Liver (tissue), 9 donors: ENCODE data around the gene OR51F1. TPM values are rescaled to one million over a fixed set of nuclear protein-coding genes. Genes with fewer than 3 reads are reported as not detected.

Experiments used
- DNase-seq: peaks from one replicate; pipeline ENCODE4 v3.0.0-alpha.2; 2017; ENCODE audit warnings: low spot score
- H3K27ac ChIP-seq, 2 donors: one replicate each; pipeline ENCODE4 v1.7.0; 2013; ENCODE audit warnings: inconsistent platforms in 2 of 2, low read length in 2 of 2, control low read depth in 1 of 2, low read depth in 1 of 2, mild to moderate bottlenecking in 1 of 2
- H3K27me3 ChIP-seq, 4 donors: one replicate each; pipeline versions ENCODE4 v1.6.1 to v1.7.0; 2013; ENCODE audit warnings: low read length in 3 of 4, inconsistent platforms in 1 of 4, mild to moderate bottlenecking in 1 of 4, moderate library complexity in 1 of 4; ENCODE audit not compliant: control insufficient read depth in 4 of 4, insufficient read depth in 4 of 4
- H3K36me3 ChIP-seq, 4 donors: one replicate each; pipeline versions ENCODE4 v1.6.1 to v1.7.0; 2013; ENCODE audit warnings: low read length in 3 of 4, mild to moderate bottlenecking in 3 of 4, low read depth in 1 of 4, moderate library complexity in 1 of 4; ENCODE audit not compliant: control insufficient read depth in 4 of 4, insufficient read depth in 3 of 4
- H3K4me1 ChIP-seq, 4 donors: one replicate each; pipeline versions ENCODE4 v1.6.1 to v1.7.0; 2013; ENCODE audit warnings: low read length in 3 of 4, mild to moderate bottlenecking in 3 of 4, moderate library complexity in 1 of 4; ENCODE audit not compliant: control insufficient read depth in 4 of 4, insufficient read depth in 4 of 4
- H3K4me3 ChIP-seq, 3 donors: one replicate each; pipeline versions ENCODE4 v1.6.1 to v1.7.0; 2013; ENCODE audit warnings: low read length in 3 of 3, control low read depth in 1 of 3, low read depth in 1 of 3, mild to moderate bottlenecking in 1 of 3
- H3K9ac ChIP-seq, 2 donors: one replicate each; pipeline ENCODE4 v1.7.0; 2013; ENCODE audit warnings: low read length in 2 of 2, mild to moderate bottlenecking in 2 of 2, moderate library complexity in 2 of 2, control low read depth in 1 of 2, low read depth in 1 of 2
- H3K9me3 ChIP-seq, 4 donors: one replicate each; pipeline versions ENCODE4 v1.6.1 to v1.7.0; 2013; ENCODE audit warnings: low read length in 3 of 4; ENCODE audit not compliant: control insufficient read depth in 4 of 4
- EGR1 ChIP-seq, 2 donors: IDR thresholded peaks; 2 replicates each; pipeline ENCODE4 v1.6.1; 2016 to 2018; ENCODE audit warnings: antibody characterized with exemption in 2 of 2, low read depth in 2 of 2
- FOXA1 ChIP-seq: IDR thresholded peaks from 2 replicates; pipeline ENCODE4 v1.6.1; 2016; ENCODE audit warnings: antibody characterized with exemption
- FOXA2 ChIP-seq: IDR thresholded peaks from 2 replicates; pipeline ENCODE4 v1.6.1; 2016; ENCODE audit warnings: antibody characterized with exemption
- GABPA ChIP-seq, 2 donors: IDR thresholded peaks in 1 of 2; conservative IDR thresholded peaks in 1 of 2; 2 replicates each; pipeline ENCODE4 v1.6.1; 2016; ENCODE audit warnings: antibody characterized with exemption in 2 of 2, mild to moderate bottlenecking in 1 of 2, moderate library complexity in 1 of 2
- HNF4A ChIP-seq, 2 donors: conservative IDR thresholded peaks; 2 replicates each; pipeline ENCODE4 v1.6.1; 2016; ENCODE audit warnings: antibody characterized with exemption in 2 of 2, mild to moderate bottlenecking in 2 of 2
- HNF4G ChIP-seq: IDR thresholded peaks from 2 replicates; pipeline ENCODE4 v1.6.1; 2016; ENCODE audit warnings: antibody characterized with exemption
- JUND ChIP-seq, 2 donors: IDR thresholded peaks; 2 replicates each; pipeline ENCODE4 v1.6.1; 2016; ENCODE audit warnings: antibody characterized with exemption in 2 of 2
- NR2F2 ChIP-seq: IDR thresholded peaks from 2 replicates; pipeline ENCODE4 v1.6.1; 2016; ENCODE audit warnings: antibody characterized with exemption
- RAD21 ChIP-seq, 2 donors: IDR thresholded peaks; 2 replicates each; pipeline ENCODE4 v1.6.1; 2016; ENCODE audit warnings: antibody characterized with exemption in 2 of 2, mild to moderate bottlenecking in 2 of 2
- TAF1 ChIP-seq: conservative IDR thresholded peaks from 2 replicates; pipeline ENCODE4 v1.6.1; 2016; ENCODE audit warnings: antibody characterized with exemption, mild to moderate bottlenecking
- YY1 ChIP-seq: IDR thresholded peaks from 2 replicates; pipeline ENCODE4 v1.6.1; 2016; ENCODE audit warnings: antibody characterized with exemption, mild to moderate bottlenecking
- WGBS: extraction: QIAGEN DNeasy Blood & Tissue Kit; methylation state at CpG from one replicate; pipeline ENCODE4 v1.1.7; 2013; 5-methylcytosine and 5-hydroxymethylcytosine counted together
- polyA plus RNA-seq, 2 donors: library from polyadenylated mRNA; stranded (reverse) in 1 of 2; unstranded in 1 of 2; fragments of 200-250 nt in 1 of 2; fragments of >200 nt in 1 of 2; fragmentation: Nextera tagmentation in 1 of 2; extraction: Ambion mirVana in 1 of 2; gene quantifications; one replicate each; pipeline versions ENCODE4 v1.2.1 to v1.2.3, GENCODE V29; 2013 to 2015
- total RNA-seq, 2 donors: library from RNA; depleted of rRNA; stranded (reverse); fragments of >200 nt; gene quantifications; one replicate each; pipeline ENCODE4 v1.2.3, GENCODE V29; 2014
- TF ChIP-seq, protein P1 (sequence below): IDR thresholded peaks from 2 replicates; pipeline ENCODE4 v1.6.1; 2016; ENCODE audit warnings: antibody characterized with exemption
- TF ChIP-seq, protein P2 (sequence below): IDR thresholded peaks from 2 replicates; pipeline ENCODE4 v1.6.1; 2016; ENCODE audit warnings: antibody characterized with exemption
- TF ChIP-seq, protein P3 (sequence below): IDR thresholded peaks from 2 replicates; pipeline ENCODE4 v1.6.1; 2016; ENCODE audit warnings: antibody characterized with exemption, mild to moderate bottlenecking
- TF ChIP-seq, protein P4 (sequence below): IDR thresholded peaks from 2 replicates; pipeline ENCODE4 v1.6.1; 2016; ENCODE audit warnings: antibody characterized with exemption
- TF ChIP-seq, protein P5 (sequence below): fragments of 150-350 bp; IDR thresholded peaks from 2 replicates; pipeline ENCODE4 v1.5.1; 2017; ENCODE audit warnings: improper control_type of control experiment, low read depth, low read length; ENCODE audit not compliant: missing input control
- donor health status: healthy.
- donor health status: healthy.
- donor health status: healthy.
- donor health status: healthy.
- donor health status: healthy.

The OR51F1 gene
- total and polyA plus RNA-seq, 4 donors = not detected

DNA sequence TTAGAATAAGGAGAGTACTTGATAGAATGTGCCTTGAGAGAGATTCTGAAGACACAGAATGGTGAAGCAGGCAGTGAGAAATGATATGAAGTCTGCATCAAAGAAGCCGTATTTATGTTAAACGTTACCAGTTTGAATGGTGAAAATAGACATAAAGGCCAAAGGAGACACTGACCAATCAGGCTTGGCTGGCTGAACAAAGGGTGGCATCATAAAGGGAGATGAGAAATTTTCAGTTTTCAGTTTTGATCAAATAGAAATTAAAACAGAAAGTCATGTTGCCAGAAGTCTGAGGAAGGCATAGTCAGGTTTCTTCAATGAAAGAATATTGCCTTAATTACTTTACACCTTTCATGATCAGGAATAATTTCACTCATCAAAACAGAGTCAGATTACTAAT, 6.6 kb downstream of the OR51F1 start:
- Histone ChIP-seq H3K4me1 (no peaks in the 10 kb centered on the region), H3K27me3 (no peaks in the 10 kb centered on the region), H3K36me3 (no peaks in the 10 kb centered on the region), H3K9ac (no peak overlapping the region), H3K9me3 (no peaks in the 10 kb centered on the region), H3K27ac (no peak overlapping the region), H3K4me3 (no peak overlapping the region)
- DNase-seq = no peak
- 79% methylated on average over 2 of the region's 2 CpGs for WGBS
- TF ChIP-seq, protein P1, sequence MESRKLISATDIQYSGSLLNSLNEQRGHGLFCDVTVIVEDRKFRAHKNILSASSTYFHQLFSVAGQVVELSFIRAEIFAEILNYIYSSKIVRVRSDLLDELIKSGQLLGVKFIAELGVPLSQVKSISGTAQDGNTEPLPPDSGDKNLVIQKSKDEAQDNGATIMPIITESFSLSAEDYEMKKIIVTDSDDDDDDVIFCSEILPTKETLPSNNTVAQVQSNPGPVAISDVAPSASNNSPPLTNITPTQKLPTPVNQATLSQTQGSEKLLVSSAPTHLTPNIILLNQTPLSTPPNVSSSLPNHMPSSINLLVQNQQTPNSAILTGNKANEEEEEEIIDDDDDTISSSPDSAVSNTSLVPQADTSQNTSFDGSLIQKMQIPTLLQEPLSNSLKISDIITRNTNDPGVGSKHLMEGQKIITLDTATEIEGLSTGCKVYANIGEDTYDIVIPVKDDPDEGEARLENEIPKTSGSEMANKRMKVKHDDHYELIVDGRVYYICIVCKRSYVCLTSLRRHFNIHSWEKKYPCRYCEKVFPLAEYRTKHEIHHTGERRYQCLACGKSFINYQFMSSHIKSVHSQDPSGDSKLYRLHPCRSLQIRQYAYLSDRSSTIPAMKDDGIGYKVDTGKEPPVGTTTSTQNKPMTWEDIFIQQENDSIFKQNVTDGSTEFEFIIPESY = no peak
- TF ChIP-seq TAF1 (no peak), EGR1 (IDR thresholded peaks at IDR 0.05; ENCODE audit: low read depth in 2 of 2) (no peak), FOXA2 (no peak), RAD21 (IDR thresholded peaks at IDR 0.05) (no peak), JUND (IDR thresholded peaks at IDR 0.05) (no peak), HNF4A (conservative IDR thresholded peaks at IDR 0.05) (no peak), GABPA (IDR thresholded peaks at IDR 0.05 in 1 of 2, conservative IDR thresholded peaks at IDR 0.05 in 1 of 2) (no peak)
- TF ChIP-seq, protein P2, sequence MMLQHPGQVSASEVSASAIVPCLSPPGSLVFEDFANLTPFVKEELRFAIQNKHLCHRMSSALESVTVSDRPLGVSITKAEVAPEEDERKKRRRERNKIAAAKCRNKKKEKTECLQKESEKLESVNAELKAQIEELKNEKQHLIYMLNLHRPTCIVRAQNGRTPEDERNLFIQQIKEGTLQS = no peak
- TF ChIP-seq, protein P3, sequence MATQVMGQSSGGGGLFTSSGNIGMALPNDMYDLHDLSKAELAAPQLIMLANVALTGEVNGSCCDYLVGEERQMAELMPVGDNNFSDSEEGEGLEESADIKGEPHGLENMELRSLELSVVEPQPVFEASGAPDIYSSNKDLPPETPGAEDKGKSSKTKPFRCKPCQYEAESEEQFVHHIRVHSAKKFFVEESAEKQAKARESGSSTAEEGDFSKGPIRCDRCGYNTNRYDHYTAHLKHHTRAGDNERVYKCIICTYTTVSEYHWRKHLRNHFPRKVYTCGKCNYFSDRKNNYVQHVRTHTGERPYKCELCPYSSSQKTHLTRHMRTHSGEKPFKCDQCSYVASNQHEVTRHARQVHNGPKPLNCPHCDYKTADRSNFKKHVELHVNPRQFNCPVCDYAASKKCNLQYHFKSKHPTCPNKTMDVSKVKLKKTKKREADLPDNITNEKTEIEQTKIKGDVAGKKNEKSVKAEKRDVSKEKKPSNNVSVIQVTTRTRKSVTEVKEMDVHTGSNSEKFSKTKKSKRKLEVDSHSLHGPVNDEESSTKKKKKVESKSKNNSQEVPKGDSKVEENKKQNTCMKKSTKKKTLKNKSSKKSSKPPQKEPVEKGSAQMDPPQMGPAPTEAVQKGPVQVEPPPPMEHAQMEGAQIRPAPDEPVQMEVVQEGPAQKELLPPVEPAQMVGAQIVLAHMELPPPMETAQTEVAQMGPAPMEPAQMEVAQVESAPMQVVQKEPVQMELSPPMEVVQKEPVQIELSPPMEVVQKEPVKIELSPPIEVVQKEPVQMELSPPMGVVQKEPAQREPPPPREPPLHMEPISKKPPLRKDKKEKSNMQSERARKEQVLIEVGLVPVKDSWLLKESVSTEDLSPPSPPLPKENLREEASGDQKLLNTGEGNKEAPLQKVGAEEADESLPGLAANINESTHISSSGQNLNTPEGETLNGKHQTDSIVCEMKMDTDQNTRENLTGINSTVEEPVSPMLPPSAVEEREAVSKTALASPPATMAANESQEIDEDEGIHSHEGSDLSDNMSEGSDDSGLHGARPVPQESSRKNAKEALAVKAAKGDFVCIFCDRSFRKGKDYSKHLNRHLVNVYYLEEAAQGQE = no peak
- TF ChIP-seq, protein P4, sequence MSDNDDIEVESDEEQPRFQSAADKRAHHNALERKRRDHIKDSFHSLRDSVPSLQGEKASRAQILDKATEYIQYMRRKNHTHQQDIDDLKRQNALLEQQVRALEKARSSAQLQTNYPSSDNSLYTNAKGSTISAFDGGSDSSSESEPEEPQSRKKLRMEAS = no peak

DNA sequence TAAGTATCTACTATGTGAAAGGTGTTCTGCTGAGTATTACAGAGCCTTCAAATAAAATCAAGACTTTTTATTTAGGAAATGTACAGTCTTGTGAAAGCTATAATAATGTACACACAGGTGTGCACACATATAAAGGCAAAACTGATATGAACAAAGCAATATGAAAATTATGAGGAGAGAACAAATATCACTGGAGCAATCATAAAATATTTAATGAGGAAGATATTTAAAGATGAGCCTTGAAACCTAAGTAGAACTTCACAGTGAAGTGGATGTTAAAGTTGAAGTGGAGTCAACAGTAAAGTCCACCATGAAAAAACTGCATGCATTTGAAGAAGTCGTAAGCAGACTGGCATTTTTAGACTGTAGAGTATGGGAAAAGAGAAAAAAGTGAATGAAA, 18.5 kb downstream of the OR51F1 start:
- no peak for DNase-seq
- Histone ChIP-seq H3K9ac (no peak overlapping the region), H3K4me1 (no peaks in the 10 kb centered on the region), H3K27ac (no peak overlapping the region), H3K36me3 (no peaks in the 10 kb centered on the region), H3K27me3 (peaks cover 0 to 3% (median 0%) of the 10 kb centered on the region in 4 donors), H3K9me3 (no peaks in the 10 kb centered on the region), H3K4me3 (no peak overlapping the region)
- WGBS = 67% methylated on average over 1 of the region's 1 CpG
- TF ChIP-seq FOXA2 (no peak), FOXA1 (no peak), YY1 (no peak), NR2F2 (no peak), HNF4A (conservative IDR thresholded peaks at IDR 0.05) (no peak), EGR1 (IDR thresholded peaks at IDR 0.05; ENCODE audit: low read depth in 2 of 2) (no peak), HNF4G (no peak), GABPA (IDR thresholded peaks at IDR 0.05 in 1 of 2, conservative IDR thresholded peaks at IDR 0.05 in 1 of 2) (no peak)
- TF ChIP-seq, protein P3 = no peak
- TF ChIP-seq, protein P4 = no peak
- TF ChIP-seq, protein P5, sequence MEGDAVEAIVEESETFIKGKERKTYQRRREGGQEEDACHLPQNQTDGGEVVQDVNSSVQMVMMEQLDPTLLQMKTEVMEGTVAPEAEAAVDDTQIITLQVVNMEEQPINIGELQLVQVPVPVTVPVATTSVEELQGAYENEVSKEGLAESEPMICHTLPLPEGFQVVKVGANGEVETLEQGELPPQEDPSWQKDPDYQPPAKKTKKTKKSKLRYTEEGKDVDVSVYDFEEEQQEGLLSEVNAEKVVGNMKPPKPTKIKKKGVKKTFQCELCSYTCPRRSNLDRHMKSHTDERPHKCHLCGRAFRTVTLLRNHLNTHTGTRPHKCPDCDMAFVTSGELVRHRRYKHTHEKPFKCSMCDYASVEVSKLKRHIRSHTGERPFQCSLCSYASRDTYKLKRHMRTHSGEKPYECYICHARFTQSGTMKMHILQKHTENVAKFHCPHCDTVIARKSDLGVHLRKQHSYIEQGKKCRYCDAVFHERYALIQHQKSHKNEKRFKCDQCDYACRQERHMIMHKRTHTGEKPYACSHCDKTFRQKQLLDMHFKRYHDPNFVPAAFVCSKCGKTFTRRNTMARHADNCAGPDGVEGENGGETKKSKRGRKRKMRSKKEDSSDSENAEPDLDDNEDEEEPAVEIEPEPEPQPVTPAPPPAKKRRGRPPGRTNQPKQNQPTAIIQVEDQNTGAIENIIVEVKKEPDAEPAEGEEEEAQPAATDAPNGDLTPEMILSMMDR = no peak
